Thymus (tissue), 11 donors: ENCODE data around the gene BRCA1. TPM values are rescaled to one million over a fixed set of nuclear protein-coding genes. Genes with fewer than 3 reads are reported as not detected.
"Not testable (repeated sequence)": the region's sequence is repeated elsewhere in the genome, so short reads cannot be mapped to it uniquely, and the experiment has no call there.

Source experiments
- DNase-seq, 9 donors: peaks; one replicate each; pipeline ENCODE4 v3.0.0-alpha.2; 2013; ENCODE audit warnings: low spot score in 9 of 9, low read depth in 6 of 9, missing footprints in 1 of 9
- H3K27ac ChIP-seq, 2 donors: one replicate each; pipeline ENCODE4 v1.5.1; 2013; ENCODE audit warnings: control low read depth in 1 of 2, low read depth in 1 of 2, low read length in 1 of 2, mild to moderate bottlenecking in 1 of 2, moderate library complexity in 1 of 2
- H3K27me3 ChIP-seq, 2 donors: one replicate each; pipeline ENCODE4 v1.5.1; 2013; ENCODE audit warnings: low read length in 1 of 2; ENCODE audit not compliant: control insufficient read depth in 2 of 2, insufficient read depth in 1 of 2
- H3K36me3 ChIP-seq, 2 donors: one replicate each; pipeline ENCODE4 v1.5.1; 2013; ENCODE audit warnings: low read length in 1 of 2, mild to moderate bottlenecking in 1 of 2, moderate library complexity in 1 of 2; ENCODE audit not compliant: control insufficient read depth in 2 of 2, insufficient read depth in 2 of 2
- H3K4me1 ChIP-seq, 2 donors: one replicate each; pipeline ENCODE4 v1.5.1; 2013; ENCODE audit warnings: low read length in 2 of 2; ENCODE audit not compliant: control insufficient read depth in 2 of 2, insufficient read depth in 2 of 2
- H3K4me3 ChIP-seq, 2 donors: one replicate each; pipeline ENCODE4 v1.5.1; 2013; ENCODE audit warnings: low read length in 2 of 2, control low read depth in 1 of 2, mild to moderate bottlenecking in 1 of 2
- H3K9me3 ChIP-seq, 2 donors: one replicate each; pipeline ENCODE4 v1.5.1; 2013; ENCODE audit warnings: low read length in 1 of 2, mild to moderate bottlenecking in 1 of 2; ENCODE audit not compliant: control insufficient read depth in 2 of 2, insufficient read depth in 1 of 2
- WGBS: extraction: QIAGEN DNeasy Blood & Tissue Kit; methylation state at CpG from one replicate; pipeline ENCODE4 v1.1.7; 2013; 5-methylcytosine and 5-hydroxymethylcytosine counted together
- polyA plus RNA-seq: library from polyadenylated mRNA; stranded (reverse); fragments of 200-250 nt; gene quantifications from one replicate; pipeline ENCODE4 v1.2.3, GENCODE V29; 2013
- total RNA-seq: library from RNA; stranded (reverse); fragments of 120-200 nt; gene quantifications from one replicate; pipeline ENCODE4 v1.2.4, GENCODE V29; 2013
- donor health status: healthy.

Gene BRCA1
- total and polyA plus RNA-seq, 2 donors = 2.0 to 23.8 TPM

DNA sequence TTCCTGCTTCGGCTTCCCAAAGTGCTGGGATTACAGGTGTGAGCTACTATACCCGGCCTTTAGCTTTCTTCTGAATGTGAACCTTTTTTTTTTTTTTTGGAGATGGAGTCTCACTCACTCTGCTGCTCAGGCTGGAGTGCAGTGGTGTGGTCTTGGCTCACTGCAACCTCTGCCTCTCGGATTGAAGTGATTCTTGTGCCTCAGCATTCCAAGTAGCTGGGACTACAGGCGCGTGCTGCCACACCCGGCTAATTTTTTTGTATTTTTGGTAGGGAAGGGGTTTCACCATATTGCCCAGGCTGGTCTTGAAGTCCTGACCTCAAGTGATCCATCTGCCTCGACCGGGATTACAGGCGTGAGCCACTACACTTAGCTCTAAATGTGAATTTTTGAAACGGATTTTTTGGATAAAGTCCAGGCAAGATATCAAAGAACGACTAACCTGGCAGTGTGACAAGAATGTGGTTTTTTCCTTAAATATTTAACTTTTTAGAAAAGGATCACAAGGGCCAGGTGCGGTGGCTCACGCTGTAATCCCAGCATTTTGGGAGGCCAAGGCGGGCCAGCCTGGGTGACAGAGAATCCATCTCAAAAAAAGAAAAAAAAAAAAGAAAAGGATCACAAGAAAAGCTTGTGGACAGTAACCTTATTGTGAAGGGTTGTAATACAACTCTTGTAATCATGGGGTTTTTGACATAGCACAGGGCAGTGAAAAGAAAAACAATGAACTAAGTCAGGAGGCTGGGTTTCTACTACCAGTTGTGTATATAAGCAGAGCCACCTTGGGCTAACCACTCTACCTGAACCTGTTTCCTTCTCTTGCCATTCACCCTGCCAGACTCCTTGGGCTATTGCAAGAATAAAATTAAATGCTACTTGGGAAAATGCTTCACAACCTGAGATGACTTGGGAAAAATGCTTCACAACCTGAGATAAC, 6.2 kb downstream of the BRCA1 start:
- no peak for DNase-seq
- WGBS = 97% methylated on average over 14 of the region's 14 CpGs

DNA sequence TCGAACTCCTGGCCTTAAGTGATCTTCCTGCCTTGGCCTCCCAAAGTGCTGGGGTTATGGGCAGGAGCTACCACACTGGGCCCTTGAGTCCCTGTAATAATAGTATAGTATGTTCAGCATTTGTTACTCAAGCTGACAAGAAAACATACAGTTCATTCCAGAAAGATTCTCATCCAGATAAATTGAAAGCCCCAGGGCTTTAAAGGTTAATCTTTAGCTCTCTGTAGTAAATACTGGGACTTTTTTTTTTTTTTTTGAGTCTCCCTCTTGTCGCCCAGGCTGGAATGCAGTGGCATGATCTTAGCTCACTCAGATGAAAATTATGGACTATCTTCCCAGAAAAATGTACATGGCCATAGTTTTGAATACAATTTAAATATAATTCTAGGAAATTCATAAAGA, 11.0 kb downstream of the BRCA1 start:
- Histone ChIP-seq H3K27ac (no peak overlapping the region), H3K4me1 (no peaks in the 10 kb centered on the region), H3K27me3 (no peaks in the 10 kb centered on the region), H3K36me3 (peaks cover 6 to 11% of the 10 kb centered on the region in 2 donors), H3K4me3 (no peak overlapping the region), H3K9me3 (no peaks in the 10 kb centered on the region)
- no peak for DNase-seq
- 95% methylated on average over 2 of the region's 2 CpGs for WGBS

More for the DNA sequence above, 6.2 kb downstream of the BRCA1 start:
- no peak overlapping the region for H3K27ac ChIP-seq
- H3K9me3 ChIP-seq = no peaks in the 10 kb centered on the region
- H3K4me1 ChIP-seq = no peaks in the 10 kb centered on the region
- peaks cover 0 to 2% of the 10 kb centered on the region in 2 donors for H3K36me3 ChIP-seq
- H3K27me3 ChIP-seq = no peaks in the 10 kb centered on the region
- no peak overlapping the region for H3K4me3 ChIP-seq

DNA sequence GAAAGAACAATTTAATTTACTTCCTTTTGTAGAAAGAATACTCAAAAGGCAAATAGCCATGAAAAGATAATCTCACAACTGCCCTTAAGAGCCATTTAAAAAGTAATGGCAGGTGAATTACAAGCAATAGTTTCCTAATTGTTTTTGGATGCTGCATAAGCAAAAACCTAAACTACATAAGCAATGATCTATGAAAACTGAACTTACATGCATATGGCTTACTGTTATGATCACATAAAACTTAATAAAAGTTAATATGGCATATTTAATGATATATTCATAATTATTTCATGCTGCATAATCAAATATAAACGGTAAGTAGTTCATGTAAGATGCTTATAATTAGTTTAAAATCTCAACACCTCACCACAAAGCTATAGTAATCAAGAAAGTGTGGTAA, 18.6 kb downstream of the BRCA1 start:
- no peaks in the 10 kb centered on the region for H3K4me1 ChIP-seq
- no peak for DNase-seq
- peaks cover 24 to 36% of the 10 kb centered on the region in 2 donors for H3K36me3 ChIP-seq
- WGBS = 99% methylated on average over 1 of the region's 1 CpG
- no peak overlapping the region for H3K27ac ChIP-seq
- H3K4me3 ChIP-seq = no peak overlapping the region
- H3K9me3 ChIP-seq = no peaks in the 10 kb centered on the region
- H3K27me3 ChIP-seq = no peaks in the 10 kb centered on the region

DNA sequence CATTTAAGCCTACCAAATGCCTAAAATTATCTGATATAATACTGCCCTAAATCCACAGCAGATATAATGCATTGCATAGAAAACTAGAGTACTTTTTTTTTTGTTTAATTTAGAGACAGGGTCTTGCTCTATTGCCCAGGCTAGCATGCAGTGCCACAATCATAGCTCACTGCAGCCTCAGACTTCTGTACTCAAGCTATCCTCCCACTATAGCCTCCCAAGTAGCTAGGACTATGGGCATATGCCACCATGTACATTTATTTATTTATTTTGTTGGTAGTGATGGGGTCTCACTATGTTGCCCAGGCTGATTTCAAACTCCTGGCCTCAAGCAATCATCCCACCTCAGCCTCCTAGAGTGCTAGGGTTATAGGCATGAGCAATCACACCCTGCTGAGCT, 20.0 kb downstream of the BRCA1 start:
- Histone ChIP-seq H3K9me3 (no peaks in the 10 kb centered on the region), H3K36me3 (peaks cover 22 to 32% of the 10 kb centered on the region in 2 donors), H3K27ac (no peak overlapping the region), H3K27me3 (no peaks in the 10 kb centered on the region), H3K4me1 (no peaks in the 10 kb centered on the region), H3K4me3 (no peak overlapping the region)
- no peak for DNase-seq

DNA sequence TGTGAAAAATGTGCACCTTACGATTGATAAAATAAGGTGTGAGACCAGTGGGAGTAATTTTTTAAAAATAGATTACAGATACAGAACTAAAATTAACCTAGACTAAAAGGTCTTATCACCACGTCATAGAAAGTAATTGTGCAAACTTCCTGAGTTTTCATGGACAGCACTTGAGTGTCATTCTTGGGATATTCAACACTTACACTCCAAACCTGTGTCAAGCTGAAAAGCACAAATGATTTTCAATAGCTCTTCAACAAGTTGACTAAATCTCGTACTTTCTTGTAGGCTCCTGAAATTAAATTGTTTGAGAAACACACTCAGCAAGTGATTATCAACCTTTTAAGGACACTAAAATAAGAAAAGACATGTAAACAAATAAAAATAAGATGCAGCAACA, 20.5 kb downstream of the BRCA1 start:
- DNase-seq = no peak
- Histone ChIP-seq H3K9me3 (no peaks in the 10 kb centered on the region), H3K4me1 (no peaks in the 10 kb centered on the region), H3K27ac (no peak overlapping the region), H3K36me3 (peaks cover 24 to 35% of the 10 kb centered on the region in 2 donors), H3K27me3 (no peaks in the 10 kb centered on the region), H3K4me3 (no peak overlapping the region)
- WGBS = 97% methylated on average over 3 of the region's 3 CpGs

DNA sequence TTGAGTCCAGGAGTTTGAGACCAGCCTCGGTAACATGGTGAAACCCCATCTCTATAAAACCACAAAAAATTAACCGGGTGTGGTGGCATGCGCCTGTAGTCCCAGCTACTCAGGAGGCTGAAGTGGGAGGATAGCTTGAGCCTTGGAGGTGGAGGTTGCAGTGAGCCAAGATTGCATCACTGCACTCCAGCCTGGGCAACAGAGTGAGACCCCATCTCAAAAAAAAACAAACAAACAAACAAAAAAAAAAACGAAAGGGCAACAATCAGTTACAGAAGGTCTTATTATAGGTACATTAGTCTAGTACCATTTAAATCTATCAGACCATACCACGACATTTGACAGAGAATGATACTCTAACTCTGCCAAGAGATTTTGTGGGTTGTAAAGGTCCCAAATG, 29.8 kb downstream of the BRCA1 start:
- not testable (repeated sequence) for H3K4me1 ChIP-seq, H3K27ac ChIP-seq, DNase-seq, H3K9me3 ChIP-seq, H3K27me3 ChIP-seq, H3K4me3 ChIP-seq
- peaks cover 12 to 68% of the 10 kb centered on the region in 2 donors for H3K36me3 ChIP-seq
- WGBS = 99% methylated on average over 5 of the region's 5 CpGs

DNA sequence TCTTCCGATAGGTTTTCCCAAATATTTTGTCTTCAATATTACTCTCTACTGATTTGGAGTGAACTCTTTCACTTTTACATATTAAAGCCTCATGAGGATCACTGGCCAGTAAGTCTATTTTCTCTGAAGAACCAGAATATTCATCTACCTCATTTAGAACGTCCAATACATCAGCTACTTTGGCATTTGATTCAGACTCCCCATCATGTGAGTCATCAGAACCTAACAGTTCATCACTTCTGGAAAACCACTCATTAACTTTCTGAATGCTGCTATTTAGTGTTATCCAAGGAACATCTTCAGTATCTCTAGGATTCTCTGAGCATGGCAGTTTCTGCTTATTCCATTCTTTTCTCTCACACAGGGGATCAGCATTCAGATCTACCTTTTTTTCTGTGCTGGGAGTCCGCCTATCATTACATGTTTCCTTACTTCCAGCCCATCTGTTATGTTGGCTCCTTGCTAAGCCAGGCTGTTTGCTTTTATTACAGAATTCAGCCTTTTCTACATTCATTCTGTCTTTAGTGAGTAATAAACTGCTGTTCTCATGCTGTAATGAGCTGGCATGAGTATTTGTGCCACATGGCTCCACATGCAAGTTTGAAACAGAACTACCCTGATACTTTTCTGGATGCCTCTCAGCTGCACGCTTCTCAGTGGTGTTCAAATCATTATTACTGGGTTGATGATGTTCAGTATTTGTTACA, 30.9 kb downstream of the BRCA1 start:
- H3K4me1 ChIP-seq = no peaks in the 10 kb centered on the region
- no peaks in the 10 kb centered on the region for H3K27me3 ChIP-seq
- H3K36me3 ChIP-seq = peaks cover 11 to 67% of the 10 kb centered on the region in 2 donors
- H3K9me3 ChIP-seq = no peaks in the 10 kb centered on the region
- no peak overlapping the region for H3K4me3 ChIP-seq
- DNase-seq = no peak
- H3K27ac ChIP-seq = no peak overlapping the region
- WGBS = 97% methylated on average over 4 of the region's 4 CpGs

DNA sequence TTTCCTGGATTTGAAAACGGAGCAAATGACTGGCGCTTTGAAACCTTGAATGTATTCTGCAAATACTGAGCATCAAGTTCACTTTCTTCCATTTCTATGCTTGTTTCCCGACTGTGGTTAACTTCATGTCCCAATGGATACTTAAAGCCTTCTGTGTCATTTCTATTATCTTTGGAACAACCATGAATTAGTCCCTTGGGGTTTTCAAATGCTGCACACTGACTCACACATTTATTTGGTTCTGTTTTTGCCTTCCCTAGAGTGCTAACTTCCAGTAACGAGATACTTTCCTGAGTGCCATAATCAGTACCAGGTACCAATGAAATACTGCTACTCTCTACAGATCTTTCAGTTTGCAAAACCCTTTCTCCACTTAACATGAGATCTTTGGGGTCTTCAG, 32.3 kb downstream of the BRCA1 start:
- 74% methylated on average over 4 of the region's 4 CpGs for WGBS
- Histone ChIP-seq H3K27me3 (no peaks in the 10 kb centered on the region), H3K27ac (no peak overlapping the region), H3K4me3 (no peak overlapping the region), H3K4me1 (no peaks in the 10 kb centered on the region), H3K9me3 (no peaks in the 10 kb centered on the region), H3K36me3 (peaks cover 9 to 75% of the 10 kb centered on the region in 2 donors)
- DNase-seq = no peak

DNA sequence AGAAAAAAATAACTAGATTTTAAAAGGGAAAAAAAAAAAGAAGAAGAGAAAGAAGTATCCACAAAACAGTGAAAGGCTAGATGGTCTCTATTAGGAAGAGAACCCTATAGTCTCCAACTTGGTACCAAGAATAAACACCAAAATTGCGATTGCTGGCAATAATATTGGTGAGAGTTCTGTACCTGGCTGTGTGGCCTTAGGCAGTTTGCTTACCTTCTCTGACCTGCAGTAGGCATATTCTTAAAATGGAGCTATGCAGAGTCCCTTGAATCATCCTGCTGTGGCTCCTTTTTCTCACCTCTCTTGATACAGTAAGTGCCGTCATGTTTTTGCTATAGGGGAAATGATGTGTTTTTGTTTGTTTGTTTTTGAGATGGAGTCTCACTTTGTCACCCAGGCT, 35.1 kb downstream of the BRCA1 start:
- DNase-seq = no peak
- H3K4me1 ChIP-seq = no peaks in the 10 kb centered on the region
- no peak overlapping the region for H3K27ac ChIP-seq
- 100% methylated on average over 2 of the region's 2 CpGs for WGBS
- H3K36me3 ChIP-seq = peaks cover 15 to 61% of the 10 kb centered on the region in 2 donors
- H3K4me3 ChIP-seq = no peak overlapping the region
- no peaks in the 10 kb centered on the region for H3K27me3 ChIP-seq
- no peaks in the 10 kb centered on the region for H3K9me3 ChIP-seq
